Activated CD4-positive, CD25-positive, alpha-beta regulatory T cell (primary cell): ENCODE data around the gene PKIB.
"Not testable (repeated sequence)": the region's sequence is repeated elsewhere in the genome, so short reads cannot be mapped to it uniquely, and the experiment has no call there.

ENCODE experiments used
- DNase-seq, 4 experiments: peaks; one replicate each; lab custom pipeline; 2025; lab: John Stamatoyannopoulos, UW

The PKIB gene

DNA sequence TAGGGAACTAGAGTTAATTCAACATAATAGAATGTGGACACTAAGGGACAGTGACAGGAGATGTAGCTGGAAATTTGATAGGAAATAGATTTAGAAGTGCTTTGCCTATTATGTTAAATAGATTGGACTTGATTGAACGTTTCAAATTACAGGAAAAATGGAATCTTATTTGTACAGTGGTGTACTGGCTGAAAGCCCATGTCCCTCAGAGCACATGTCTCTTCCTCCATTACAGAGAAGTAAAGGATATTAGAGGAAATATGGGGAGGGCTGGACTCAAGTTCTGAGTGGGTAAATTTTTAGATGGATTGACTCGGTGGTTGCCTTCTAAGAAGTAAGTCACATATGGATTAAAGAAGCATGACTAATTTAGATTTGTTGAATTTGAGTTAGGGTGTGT lies 11.4 kb downstream of the PKIB start:
- DNase-seq: no peak

DNA sequence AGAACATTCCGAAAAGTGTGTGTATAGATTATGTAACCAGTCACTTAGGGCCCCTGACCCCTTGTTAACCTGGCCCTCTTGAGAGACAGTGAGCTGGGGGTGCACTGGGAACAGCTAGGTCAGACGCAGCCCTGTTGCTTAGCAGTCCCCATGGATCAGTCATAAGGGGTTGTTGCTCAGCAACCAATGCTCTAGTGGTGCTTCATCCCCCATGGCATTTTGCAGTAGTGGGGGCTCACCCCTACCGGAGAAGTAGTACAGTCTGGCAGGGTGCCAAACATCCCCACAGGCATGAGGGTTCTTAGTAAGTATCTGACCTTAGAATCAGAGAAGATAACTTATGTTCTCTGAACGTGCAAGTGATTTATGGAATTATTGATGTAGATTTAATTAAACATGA lies 12.3 kb downstream of the PKIB start:
- DNase-seq: no peak

- DNase-seq: no peak
These were observed 13.1 kb downstream of the PKIB start for GRCh38 chr6:122623279-122623678.

DNA sequence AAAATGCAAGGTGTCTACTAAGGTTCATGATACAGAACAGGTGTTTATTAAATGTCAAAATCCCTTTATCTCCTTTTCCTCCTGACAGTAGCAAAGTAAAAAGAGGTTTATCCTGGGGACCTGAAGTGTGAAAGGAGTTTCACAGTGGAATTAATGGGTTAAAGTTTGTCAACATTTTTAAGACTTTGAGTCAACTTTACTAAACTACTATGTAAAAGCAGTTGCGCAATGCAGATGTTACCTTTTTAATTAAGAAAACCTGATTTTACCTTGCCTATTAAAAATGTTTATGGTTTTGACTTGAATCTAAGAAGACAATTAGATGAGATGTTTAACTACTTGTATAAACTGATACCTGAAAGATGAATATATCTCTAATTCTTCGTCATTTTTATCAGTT lies 14.6 kb downstream of the PKIB start:
- no peak for DNase-seq

DNA sequence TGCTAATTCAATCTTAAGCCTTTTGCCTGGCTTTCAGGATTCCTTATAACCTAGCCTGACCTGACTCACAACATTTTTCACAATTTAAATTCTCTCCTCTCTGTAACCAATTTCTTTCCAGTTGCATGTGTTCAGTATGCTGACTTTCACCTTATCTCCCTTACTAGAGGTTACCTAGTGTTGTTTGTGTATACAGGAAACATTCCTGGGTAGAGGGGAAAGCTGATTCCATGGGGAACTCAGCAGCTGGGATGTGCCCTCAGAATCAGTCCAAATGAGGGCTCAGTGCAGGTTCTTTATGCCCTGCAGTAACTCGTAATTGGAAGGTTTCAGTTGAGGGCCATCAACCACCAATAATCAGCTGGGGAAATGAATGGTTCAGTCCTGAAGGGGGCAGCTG lies 18.5 kb downstream of the PKIB start:
- no peak for DNase-seq

DNA sequence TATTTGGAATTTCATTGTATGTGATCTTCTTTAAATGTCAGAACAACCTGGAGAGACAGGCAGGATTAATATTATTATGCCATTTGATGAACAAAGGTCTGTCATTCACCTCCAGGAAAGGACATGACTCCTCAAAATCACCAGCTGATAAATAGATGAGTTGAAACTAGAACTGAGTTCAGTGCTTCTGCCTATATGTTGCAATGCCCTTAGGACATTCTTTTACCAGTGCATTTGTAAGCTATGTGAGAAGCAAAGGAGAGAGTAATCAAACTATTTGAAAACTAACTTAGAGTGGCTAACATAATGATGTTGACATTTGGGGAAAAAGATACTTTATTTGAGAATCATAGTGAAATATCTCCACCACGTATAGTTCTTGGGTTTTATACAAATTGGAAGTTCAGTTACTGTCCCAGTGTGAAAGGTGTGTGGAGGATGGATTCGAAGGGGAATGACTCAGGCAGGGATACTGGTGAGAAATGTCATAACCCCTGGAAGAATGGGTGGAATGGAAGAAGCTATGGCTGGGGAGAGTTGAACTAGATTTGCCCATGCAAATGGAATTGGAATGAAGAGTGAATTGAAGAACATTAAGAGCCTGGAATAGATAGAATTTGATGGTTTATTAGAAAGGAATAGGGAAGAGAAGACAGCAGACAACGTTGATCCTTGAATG lies 21.5 kb downstream of the PKIB start:
- DNase-seq: no peak

DNA sequence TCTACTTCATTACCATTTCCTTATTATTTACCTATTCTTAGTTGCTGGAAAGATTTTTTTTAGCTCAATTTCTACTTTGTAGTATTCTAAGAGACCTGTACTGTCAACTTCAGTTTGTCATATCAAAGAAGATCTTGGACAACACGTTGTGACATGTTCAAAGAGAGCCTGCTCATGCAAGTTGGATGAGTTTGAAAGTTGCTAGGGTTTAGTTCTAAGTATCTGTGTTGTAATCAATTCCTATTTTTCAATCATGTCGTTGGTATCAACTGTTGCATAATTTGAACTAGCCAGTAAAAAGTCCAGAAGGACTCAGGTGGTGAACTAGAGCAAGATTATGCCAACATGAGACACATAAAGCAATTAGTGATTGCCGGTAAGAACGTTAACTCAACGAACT lies 30.2 kb downstream of the PKIB start:
- DNase-seq: no peak

DNA sequence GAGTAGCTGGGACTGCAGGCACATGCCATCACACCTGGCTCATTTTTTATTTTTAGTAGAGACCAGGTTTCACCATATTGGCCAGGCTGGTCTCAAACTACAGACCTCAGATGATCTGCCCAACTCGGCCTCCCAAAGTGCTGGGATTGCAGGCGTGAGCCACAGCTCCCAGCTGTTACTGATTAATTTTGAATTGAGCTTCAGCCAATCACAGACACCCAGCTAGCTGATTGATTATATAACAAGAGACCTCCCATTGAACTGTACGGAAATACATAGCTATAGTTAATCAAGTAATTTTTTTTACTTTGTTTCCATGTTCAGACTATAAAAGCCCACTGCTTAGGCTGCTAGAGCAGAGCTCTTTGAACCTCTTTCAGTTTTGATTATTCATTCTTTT lies 31.6 kb downstream of the PKIB start:
- DNase-seq: no peak

GRCh38 chr6:122642604-122643003 lies 32.4 kb downstream of the PKIB start:
- not testable (repeated sequence) for DNase-seq

- no peak for DNase-seq
These were observed 35.1 kb downstream of the PKIB start for GRCh38 chr6:122645256-122645655.

DNA sequence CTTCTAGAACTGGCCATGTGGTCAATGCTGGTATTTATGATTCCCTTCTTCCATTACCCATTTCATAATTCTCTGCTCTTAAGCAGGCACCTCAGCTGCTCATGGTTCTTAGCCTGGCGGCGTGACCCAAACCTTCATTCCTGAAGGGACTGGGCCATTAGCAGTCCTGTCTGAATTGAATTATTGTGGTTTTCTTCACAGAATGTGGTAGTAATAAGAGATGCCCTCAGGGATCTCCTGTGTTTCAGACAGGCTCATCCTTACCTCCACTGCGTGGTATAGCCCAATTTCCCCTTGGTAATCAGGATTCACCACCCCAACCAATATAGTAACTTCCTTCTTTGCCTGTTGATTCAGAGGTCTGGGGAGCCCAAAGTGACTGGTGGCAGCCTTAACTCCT lies 37.6 kb downstream of the PKIB start:
- no peak for DNase-seq

DNA sequence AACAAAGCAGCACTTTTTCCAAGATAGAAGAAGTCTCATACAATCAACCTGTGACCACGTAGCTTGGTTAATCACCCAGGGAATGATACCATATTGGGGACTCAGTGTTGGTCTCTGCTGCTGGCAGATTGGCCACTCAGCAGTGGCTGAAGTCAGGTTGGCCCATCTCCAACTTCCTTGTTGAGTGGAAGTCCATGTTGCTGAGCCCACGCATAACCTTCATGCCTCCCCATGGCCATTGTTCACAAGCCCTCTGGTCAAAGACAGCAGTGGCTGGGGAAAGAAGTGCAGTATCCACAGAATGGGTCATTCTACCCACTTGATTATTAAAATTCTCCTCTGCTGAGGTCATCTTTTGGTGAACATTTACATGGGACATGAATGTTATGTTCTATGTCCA lies 38.5 kb downstream of the PKIB start:
- DNase-seq: no peak

DNA sequence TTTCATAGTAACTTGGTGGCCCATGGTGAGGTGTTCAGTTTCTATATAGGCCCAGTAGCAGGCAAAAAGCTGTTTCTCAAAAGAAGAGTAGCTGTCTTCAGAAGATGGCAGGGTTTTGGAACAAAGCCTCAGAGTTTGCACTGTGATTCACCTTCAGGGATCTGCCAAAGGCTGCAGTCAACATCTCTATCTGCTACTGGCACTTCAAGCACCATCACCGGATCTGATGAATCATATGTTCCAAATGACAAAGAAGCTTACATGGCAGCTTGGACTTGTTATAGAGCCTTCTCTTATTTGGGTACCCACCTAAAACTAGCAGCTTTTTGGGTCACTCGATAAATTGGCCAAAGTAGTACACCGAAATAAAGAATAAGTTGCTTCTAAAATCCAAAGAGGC lies 39.5 kb downstream of the PKIB start:
- no peak for DNase-seq

DNA sequence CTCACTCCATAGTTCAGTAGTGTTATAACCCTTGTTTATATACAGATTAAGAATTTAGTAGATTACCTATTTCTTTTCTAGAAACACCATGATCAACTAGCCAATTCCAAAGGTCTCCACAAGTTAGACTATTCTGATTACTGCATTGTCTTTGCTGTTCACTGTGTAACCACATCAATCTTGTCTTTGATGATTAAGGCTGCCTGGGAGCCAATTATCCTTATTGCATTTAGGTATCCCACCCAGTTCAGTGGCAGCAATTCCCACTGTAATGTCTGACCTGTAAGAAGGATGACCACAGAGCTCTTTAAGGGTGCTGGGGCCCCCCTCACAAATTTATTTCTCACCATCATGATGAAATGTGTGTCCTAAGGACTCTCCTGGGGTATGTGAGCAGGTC lies 40.2 kb downstream of the PKIB start:
- no peak for DNase-seq

DNA sequence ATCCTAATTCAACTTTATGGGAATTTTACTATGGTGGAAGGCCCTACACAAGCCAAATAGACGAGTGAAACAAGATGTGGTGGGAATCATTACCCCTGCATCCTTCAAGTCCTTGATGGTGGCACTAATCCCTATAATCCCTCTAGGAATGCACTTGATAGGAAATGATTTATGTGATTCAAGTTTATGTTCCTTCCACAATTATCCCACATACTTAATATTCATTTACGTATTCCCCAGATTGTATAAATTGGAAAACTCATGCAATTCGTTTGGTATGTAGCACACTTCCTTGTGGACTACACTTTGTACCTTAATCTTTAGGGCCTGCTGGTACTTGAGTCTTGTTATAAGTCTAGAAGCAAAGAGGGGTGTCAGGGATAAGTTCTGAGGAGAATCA lies 40.8 kb downstream of the PKIB start:
- no peak for DNase-seq

- no peak for DNase-seq
These were observed 41.4 kb downstream of the PKIB start for GRCh38 chr6:122651604-122652003.

- no peak for DNase-seq
These were observed 42.2 kb downstream of the PKIB start for GRCh38 chr6:122652431-122652830.

DNA sequence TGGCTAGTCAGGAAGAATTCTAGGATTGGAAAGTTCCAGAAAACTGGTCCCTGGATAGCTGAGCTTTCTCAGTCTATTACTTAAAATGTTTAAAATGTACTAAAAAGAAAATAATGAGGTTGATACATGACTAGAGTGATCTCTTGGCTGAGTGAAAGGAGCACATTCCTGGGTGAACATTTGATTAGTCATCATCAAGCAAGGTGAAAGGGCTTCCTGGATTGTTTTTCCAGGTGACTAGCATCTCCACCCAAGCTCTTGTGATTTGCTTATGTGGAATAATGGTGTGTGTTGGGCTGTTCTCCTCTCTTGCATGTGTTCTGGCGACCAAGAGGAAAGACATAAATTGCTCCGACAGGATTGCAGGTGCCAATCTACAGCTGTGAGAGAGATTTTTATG lies 42.9 kb downstream of the PKIB start:
- no peak for DNase-seq

DNA sequence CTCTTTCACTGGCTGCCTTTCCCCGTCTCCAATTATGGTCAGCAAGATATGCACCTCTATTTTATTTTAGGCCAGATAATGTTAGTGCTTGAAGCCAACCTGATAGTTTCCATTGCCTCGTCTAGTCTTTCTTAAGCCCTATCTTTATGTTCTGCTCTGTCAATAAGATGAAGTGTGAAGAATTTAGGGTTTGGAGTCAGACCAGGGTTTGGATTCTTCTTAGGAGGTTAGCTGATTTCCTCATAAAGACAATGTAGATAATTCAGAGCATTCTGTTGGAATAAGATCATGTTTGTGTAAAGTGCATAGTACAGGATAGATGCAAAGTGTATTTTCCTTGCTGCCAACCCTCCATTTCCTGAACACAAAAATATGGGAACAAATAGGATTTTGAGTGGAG lies 43.8 kb downstream of the PKIB start:
- no peak for DNase-seq

DNA sequence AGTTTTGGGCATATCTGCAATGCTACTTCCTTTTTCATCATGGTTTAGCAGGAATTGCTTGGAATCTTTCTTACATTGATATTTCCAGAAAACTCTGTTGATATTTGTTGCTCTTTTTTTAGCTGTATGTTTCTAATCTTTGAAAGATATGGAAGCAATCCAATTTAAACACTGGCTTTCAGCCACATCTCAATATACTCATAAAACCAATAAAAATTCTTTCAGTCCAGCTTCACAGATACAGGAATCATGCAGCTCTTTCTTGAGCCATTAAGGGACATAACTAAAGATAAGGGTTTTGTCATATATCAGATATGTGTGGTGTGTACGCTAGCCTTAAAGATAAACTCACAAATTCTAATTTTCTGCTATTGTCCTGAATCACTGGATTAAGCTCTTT lies 47.4 kb downstream of the PKIB start:
- no peak for DNase-seq

GRCh38 chr6:122660296-122660695 lies 50.1 kb downstream of the PKIB start:
- no peak for DNase-seq

DNA sequence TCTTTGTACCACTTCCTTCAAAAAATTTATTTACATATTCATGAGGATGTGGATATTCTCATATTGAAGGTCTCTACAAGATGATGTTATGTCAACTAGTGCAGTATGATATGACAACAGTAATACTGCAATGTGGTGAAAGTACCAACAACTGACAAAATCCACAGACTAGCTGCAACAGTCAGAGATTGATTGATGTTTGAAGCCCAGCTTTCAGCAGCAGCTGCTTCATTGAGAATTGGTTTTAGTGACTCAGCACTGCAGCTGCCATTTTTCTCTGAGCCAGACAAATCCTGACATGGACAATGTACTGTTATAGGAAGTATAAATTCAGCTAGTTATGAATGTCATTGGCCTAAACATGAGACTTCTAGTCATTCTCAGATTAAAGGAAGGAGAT lies 53.8 kb downstream of the PKIB start:
- DNase-seq: no peak

GRCh38 chr6:122665929-122666328 lies 55.7 kb downstream of the PKIB start:
- DNase-seq: no peak

- no peak for DNase-seq
These were observed 56.2 kb downstream of the PKIB start for GRCh38 chr6:122666418-122666817.

DNA sequence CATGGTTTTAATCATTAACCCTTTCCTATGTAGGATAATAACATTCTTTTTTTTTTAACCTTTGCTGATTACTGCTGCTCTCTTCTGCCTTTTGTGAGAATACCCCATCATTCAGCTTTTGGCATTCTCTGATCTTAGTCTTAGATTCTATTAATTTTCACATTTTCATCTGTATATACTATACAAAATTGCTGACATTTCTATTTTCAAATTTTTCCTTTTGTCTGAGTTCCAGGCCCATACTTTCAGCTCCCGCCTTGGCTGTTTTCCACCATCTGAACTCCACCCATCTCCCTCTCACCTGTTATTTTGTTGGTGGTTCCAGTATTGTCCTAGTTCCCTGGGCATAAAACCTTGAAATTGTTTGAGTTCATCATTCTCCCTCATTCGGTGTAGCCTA lies 59.2 kb downstream of the PKIB start:
- DNase-seq: no peak
